ENCODE results near the gene ARID5B. TPM values are rescaled to one million over a fixed set of nuclear protein-coding genes. Genes with fewer than 3 reads are reported as not detected.

Gene ARID5B
- total RNA-seq, 1 donor from 2014 or later: 51.4 TPM

DNA sequence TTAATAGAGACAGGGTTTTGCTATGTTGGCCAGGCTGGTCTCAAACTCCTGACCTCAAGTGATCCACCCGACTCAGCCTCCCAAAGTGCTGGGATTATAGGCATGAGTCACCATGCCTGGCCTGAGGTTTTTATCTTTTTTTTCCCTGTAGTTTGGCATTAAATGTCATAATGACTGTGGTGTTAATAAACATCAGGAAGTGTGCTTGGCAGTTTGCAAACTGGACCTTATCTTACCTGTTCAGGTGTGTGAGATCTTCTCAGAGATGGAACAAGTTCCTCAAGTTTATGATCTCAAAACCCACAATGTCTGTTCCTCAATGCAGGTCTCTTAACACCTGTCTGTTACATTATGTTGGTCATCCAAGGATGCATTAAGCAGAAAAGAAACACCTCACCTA is 80.0 kb downstream of the ARID5B start:
- Mint-ChIP-seq H3K4me1 (peaks cover 12% of the 10 kb centered on the region), H3K27me3 (ENCODE audit: low read depth) (no peaks in the 10 kb centered on the region), H3K27ac (no peak overlapping the region), H3K9me3 (no peaks in the 10 kb centered on the region), H3K36me3 (peaks cover 18% of the 10 kb centered on the region), H3K4me3 (no peak overlapping the region)
- DNase-seq (ENCODE audit: low spot score in 2 of 2, unreplicated experiment in 2 of 2): no peak
- TF ChIP-seq CTCF (IDR thresholded peaks at IDR 0.05; ENCODE audit: unreplicated experiment): no peak

DNA sequence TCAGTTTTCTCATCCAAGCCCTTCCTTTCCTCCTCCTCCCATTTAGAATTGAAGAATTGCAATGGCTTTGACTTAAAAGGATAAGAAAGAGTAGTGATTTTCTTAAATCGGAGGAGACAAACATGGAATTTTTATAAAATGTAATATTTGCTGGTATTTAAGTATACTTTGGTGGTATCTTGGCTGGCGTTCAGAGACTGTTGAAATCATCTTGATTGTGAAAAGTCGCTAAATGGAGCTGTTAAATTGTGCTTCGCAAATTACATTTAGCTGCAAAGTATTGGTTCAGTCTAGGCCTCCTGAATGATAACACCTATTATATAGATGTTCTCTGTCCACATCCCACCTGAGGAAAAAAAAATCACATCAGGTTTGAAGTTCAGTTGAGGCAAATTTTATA is 81.8 kb downstream of the ARID5B start:
- peaks cover 12% of the 10 kb centered on the region for H3K4me1 Mint-ChIP-seq
- H3K9me3 Mint-ChIP-seq: no peaks in the 10 kb centered on the region
- no peak for TF ChIP-seq CTCF (IDR thresholded peaks at IDR 0.05; ENCODE audit: unreplicated experiment)
- DNase-seq (ENCODE audit: low spot score in 2 of 2, unreplicated experiment in 2 of 2): no peak
- no peaks in the 10 kb centered on the region for H3K27me3 Mint-ChIP-seq (ENCODE audit: low read depth)
- H3K4me3 Mint-ChIP-seq: no peak overlapping the region
- no peak overlapping the region for H3K27ac Mint-ChIP-seq
- H3K36me3 Mint-ChIP-seq: peaks cover 18% of the 10 kb centered on the region

DNA sequence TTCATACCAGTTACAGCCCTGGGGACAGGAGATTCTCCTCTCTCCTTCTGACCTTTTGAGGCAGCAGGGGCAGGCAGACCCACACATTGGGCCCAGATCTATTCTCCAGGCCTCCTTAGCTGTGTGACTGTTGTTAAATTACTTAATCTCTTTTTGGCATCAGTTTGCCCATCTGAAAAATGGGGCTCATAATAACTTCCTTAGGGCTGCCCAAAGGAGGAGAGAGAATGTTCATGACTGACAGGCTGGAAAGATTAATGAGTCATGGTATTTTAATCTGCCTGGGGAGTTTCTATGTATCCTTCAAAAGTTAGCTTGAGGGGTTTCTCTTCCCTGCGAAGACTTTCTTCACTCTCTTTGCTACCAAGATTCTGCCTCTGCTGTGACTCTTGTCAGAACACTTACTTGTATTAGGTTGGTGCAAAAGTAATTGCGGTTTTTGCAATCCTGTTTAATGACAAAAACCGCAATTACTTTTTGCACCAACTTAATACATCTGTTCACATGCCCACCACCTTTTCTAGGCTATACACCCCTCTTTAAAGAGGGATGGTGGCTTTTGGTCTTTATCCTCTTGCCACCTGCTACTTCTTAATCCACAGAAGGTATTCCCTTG is 83.4 kb downstream of the ARID5B start:
- peaks cover 12% of the 10 kb centered on the region for H3K4me1 Mint-ChIP-seq
- DNase-seq (ENCODE audit: low spot score in 2 of 2, unreplicated experiment in 2 of 2): no peak
- no peak overlapping the region for H3K27ac Mint-ChIP-seq
- peaks cover 9% of the 10 kb centered on the region for H3K36me3 Mint-ChIP-seq
- no peaks in the 10 kb centered on the region for H3K9me3 Mint-ChIP-seq
- no peak for TF ChIP-seq CTCF (IDR thresholded peaks at IDR 0.05; ENCODE audit: unreplicated experiment)
- no peaks in the 10 kb centered on the region for H3K27me3 Mint-ChIP-seq (ENCODE audit: low read depth)
- H3K4me3 Mint-ChIP-seq: no peak overlapping the region

- Mint-ChIP-seq H3K4me3 (no peak overlapping the region), H3K27me3 (ENCODE audit: low read depth) (no peaks in the 10 kb centered on the region), H3K4me1 (peaks cover 12% of the 10 kb centered on the region)
These were observed 84.2 kb downstream of the ARID5B start for GRCh38 chr10:61985715-61986114.

DNA sequence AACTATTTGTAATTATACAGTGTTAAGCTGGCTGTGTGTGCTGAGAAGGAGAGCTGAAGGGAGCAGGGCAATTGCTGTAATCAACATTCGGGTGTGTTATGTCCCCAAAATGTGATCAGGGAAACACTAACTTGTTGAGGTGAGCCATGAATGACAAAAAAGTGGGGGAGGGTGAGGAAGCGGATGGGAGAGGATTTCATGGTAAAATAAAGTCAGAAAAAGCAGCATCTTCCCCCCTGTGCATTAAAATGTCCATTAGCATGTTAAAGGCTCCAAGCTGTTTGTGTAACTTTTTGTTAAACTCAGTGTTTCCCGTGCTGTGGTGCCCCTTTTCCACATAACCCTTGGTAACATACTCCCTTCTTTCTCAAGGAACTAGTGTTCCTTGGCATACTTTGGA is 84.9 kb downstream of the ARID5B start:
- H3K36me3 Mint-ChIP-seq: peaks cover 12% of the 10 kb centered on the region
- no peaks in the 10 kb centered on the region for H3K9me3 Mint-ChIP-seq
- DNase-seq (ENCODE audit: low spot score in 2 of 2, unreplicated experiment in 2 of 2): no peak
- no peak overlapping the region for H3K27ac Mint-ChIP-seq
- TF ChIP-seq CTCF (IDR thresholded peaks at IDR 0.05; ENCODE audit: unreplicated experiment): no peak
- no peak overlapping the region for H3K4me3 Mint-ChIP-seq
- H3K4me1 Mint-ChIP-seq: peaks cover 12% of the 10 kb centered on the region
- no peaks in the 10 kb centered on the region for H3K27me3 Mint-ChIP-seq (ENCODE audit: low read depth)

More at GRCh38 chr10:61985715-61986114, 84.2 kb downstream of the ARID5B start:
- TF ChIP-seq CTCF (IDR thresholded peaks at IDR 0.05; ENCODE audit: unreplicated experiment): no peak
- Mint-ChIP-seq H3K9me3 (no peaks in the 10 kb centered on the region), H3K27ac (no peak overlapping the region), H3K36me3 (peaks cover 9% of the 10 kb centered on the region)
- no peak for DNase-seq (ENCODE audit: low spot score in 2 of 2, unreplicated experiment in 2 of 2)
